IMR-90 (cell line): ENCODE measurements around the gene PIPOX. TPM values are rescaled to one million over a fixed set of nuclear protein-coding genes. Genes with fewer than 3 reads are reported as not detected.

Source experiments
- ATAC-seq: fragments of 200-7000 bp; cut with Tn5 transposase; 2 replicates; pipeline ENCODE4 v1.9.1; 2020; ENCODE audit warnings: low read depth, mild to moderate bottlenecking, moderate library complexity
- BruUV-seq: library from RNA; stranded (reverse); fragments of 400-500 nt; replicated peaks from 2 replicates; lab custom pipeline; 2021; lab: Mats Ljungman, UMichigan
- CTCF ChIA-PET: fragments of 300-600 bp; formaldehyde crosslinking; extraction: SDS; loops from one replicate; lab custom pipeline; 2021; ENCODE audit warnings: antibody characterized with exemption; lab: Yijun Ruan, JAX
- POLR2A ChIA-PET: fragments of 300-600 bp; sonication (Branson Sonifier 250); formaldehyde crosslinking; loops from one replicate; lab custom pipeline; 2022; ENCODE audit warnings: antibody characterized with exemption; ENCODE audit not compliant: unreplicated experiment; lab: Charles Lee
- DNase-seq: peaks from one replicate; pipeline ENCODE4 v3.0.0; 2013
- H2AFZ ChIP-seq: replicated peaks from 2 replicates; pipeline ENCODE3; 2013; ENCODE audit warnings: low read length, mild to moderate bottlenecking; ENCODE audit not compliant: poor library complexity
- H2AK5ac ChIP-seq: 2 replicates; pipeline ENCODE4 v1.6.1; 2013; ENCODE audit warnings: low read depth, low read length, inconsistent platforms
- H2AK9ac ChIP-seq: replicated peaks from 2 replicates; pipeline ENCODE3; 2013; ENCODE audit warnings: mild to moderate bottlenecking, low read depth, low read length, moderate library complexity; ENCODE audit not compliant: poor library complexity
- H2BK120ac ChIP-seq: 2 replicates; pipeline ENCODE4 v1.6.1; 2013; ENCODE audit warnings: low read depth, low read length, inconsistent platforms
- H2BK15ac ChIP-seq: 3 replicates; pipeline ENCODE4 v1.6.1; 2013; ENCODE audit warnings: low read depth, low read length, inconsistent platforms
- H2BK20ac ChIP-seq: 2 replicates; pipeline ENCODE4 v1.6.1; 2013; ENCODE audit warnings: low read depth, mild to moderate bottlenecking, inconsistent platforms, low read length, moderate library complexity
- H2BK5ac ChIP-seq: 2 replicates; pipeline ENCODE4 v1.6.1; 2013; ENCODE audit warnings: mild to moderate bottlenecking, low read depth, low read length, inconsistent platforms; ENCODE audit not compliant: poor library complexity, severe bottlenecking
- H3K14ac ChIP-seq: replicated peaks from 2 replicates; pipeline ENCODE4 v1.6.1; 2013; ENCODE audit warnings: low read depth, low read length, inconsistent platforms
- H3K18ac ChIP-seq: 2 replicates; pipeline ENCODE4 v1.6.1; 2013; ENCODE audit warnings: low read depth, low read length, control low read depth
- H3K23ac ChIP-seq: 2 replicates; pipeline ENCODE4 v1.6.1; 2013; ENCODE audit warnings: low read depth, low read length, inconsistent platforms
- H3K27ac ChIP-seq: 2 replicates; pipeline ENCODE4 v1.5.1; 2013; ENCODE audit warnings: mild to moderate bottlenecking, control low read depth, low read length; ENCODE audit not compliant: insufficient read depth
- H3K27me3 ChIP-seq: 2 replicates; pipeline ENCODE4 v1.6.1; 2013; ENCODE audit warnings: low read length; ENCODE audit not compliant: control insufficient read depth, insufficient read depth
- H3K36me3 ChIP-seq: 2 replicates; pipeline ENCODE4 v1.6.1; 2013; ENCODE audit warnings: low read length, mixed read lengths; ENCODE audit not compliant: control insufficient read depth, insufficient read depth
- H3K4ac ChIP-seq: 2 replicates; pipeline ENCODE4 v1.6.1; 2013; ENCODE audit warnings: low read depth, low read length, inconsistent platforms
- H3K4me1 ChIP-seq: 2 replicates; pipeline ENCODE4 v1.6.1; 2013; ENCODE audit warnings: low read length, mixed read lengths; ENCODE audit not compliant: control insufficient read depth, insufficient read depth
- H3K4me2 ChIP-seq: 2 replicates; pipeline ENCODE4 v1.6.1; 2013; ENCODE audit warnings: low read depth, mild to moderate bottlenecking, control low read depth, low read length, moderate library complexity
- H3K4me3 ChIP-seq: 2 replicates; pipeline ENCODE4 v1.5.1; 2013; ENCODE audit warnings: low read depth, mild to moderate bottlenecking, control low read depth, low read length, moderate library complexity; ENCODE audit not compliant: insufficient read depth
- H3K56ac ChIP-seq: 2 replicates; pipeline ENCODE4 v1.6.1; 2013; ENCODE audit warnings: low read length, inconsistent platforms; ENCODE audit not compliant: insufficient read depth; ENCODE audit errors: extremely low read depth
- H3K79me1 ChIP-seq, 2 experiments: 2 replicates each; pipeline ENCODE4 v1.6.1; 2013; ENCODE audit warnings: low read length in 2 of 2, inconsistent platforms in 1 of 2, low read depth in 1 of 2
- H3K9ac ChIP-seq: 2 replicates; pipeline ENCODE4 v1.6.1; 2013; ENCODE audit warnings: low read depth, low read length, control low read depth
- H3K9me1 ChIP-seq: 2 replicates; pipeline ENCODE4 v1.6.1; 2013; ENCODE audit warnings: low read length, inconsistent platforms; ENCODE audit not compliant: insufficient read depth
- H3K9me3 ChIP-seq: 2 replicates; pipeline ENCODE4 v1.6.1; 2013; ENCODE audit warnings: low read length; ENCODE audit not compliant: control insufficient read depth, insufficient read depth
- H4K20me1 ChIP-seq: 2 replicates; pipeline ENCODE4 v1.6.1; 2013; ENCODE audit warnings: low read length, inconsistent platforms; ENCODE audit not compliant: insufficient read depth
- H4K5ac ChIP-seq: 2 replicates; pipeline ENCODE4 v1.6.1; 2013; ENCODE audit warnings: mild to moderate bottlenecking, low read depth, low read length, control low read depth
- H4K8ac ChIP-seq, 2 experiments: 2 replicates each; pipeline ENCODE4 v1.6.1; 2013; ENCODE audit warnings: low read depth in 2 of 2, low read length in 2 of 2, control low read depth in 1 of 2, inconsistent platforms in 1 of 2
- H4K91ac ChIP-seq: 2 replicates; pipeline ENCODE4 v1.6.1; 2013; ENCODE audit warnings: low read depth, low read length, inconsistent platforms; ENCODE audit not compliant: insufficient read depth
- BHLHE40 ChIP-seq: fragments of 150-350 bp; IDR thresholded peaks from 2 replicates; pipeline ENCODE4 v1.6.1; 2016; ENCODE audit warnings: mild to moderate bottlenecking, low read depth, low read length
- CEBPB ChIP-seq: IDR thresholded peaks from 2 replicates; pipeline ENCODE4 v1.6.1; 2012; ENCODE audit warnings: low read depth, low read length, improper control_type of control experiment
- CHD1 ChIP-seq: IDR thresholded peaks from 2 replicates; pipeline ENCODE4 v1.6.1; 2012; ENCODE audit warnings: low read depth, low read length, improper control_type of control experiment
- FOS ChIP-seq: fragments of 150-350 bp; IDR thresholded peaks from 2 replicates; pipeline ENCODE4 v1.6.1; 2016; ENCODE audit warnings: low read depth, low read length
- MAFK ChIP-seq: IDR thresholded peaks from 2 replicates; pipeline ENCODE4 v1.6.1; 2012; ENCODE audit warnings: low read depth, low read length, improper control_type of control experiment
- MAZ ChIP-seq: IDR thresholded peaks from 2 replicates; pipeline ENCODE4 v1.6.1; 2012; ENCODE audit warnings: low read depth, mild to moderate bottlenecking, low read length, improper control_type of control experiment, moderate library complexity, borderline replicate concordance
- MXI1 ChIP-seq: IDR thresholded peaks from 2 replicates; pipeline ENCODE4 v1.6.1; 2012; ENCODE audit warnings: low read depth, mild to moderate bottlenecking, low read length, moderate library complexity, borderline replicate concordance
- NFE2L2 ChIP-seq: fragments of 150-350 bp; IDR thresholded peaks from 2 replicates; pipeline ENCODE4 v1.6.1; 2016; ENCODE audit warnings: low read depth, mild to moderate bottlenecking, low read length
- POLR2A ChIP-seq: IDR thresholded peaks from 2 replicates; pipeline ENCODE4 v1.6.1; 2012; ENCODE audit warnings: mild to moderate bottlenecking, low read depth, low read length
- RAD21 ChIP-seq: IDR thresholded peaks from 2 replicates; pipeline ENCODE4 v1.6.1; 2012; ENCODE audit warnings: low read length, improper control_type of control experiment
- RCOR1 ChIP-seq: IDR thresholded peaks from 2 replicates; pipeline ENCODE4 v1.6.1; 2012; ENCODE audit warnings: mild to moderate bottlenecking, low read length, improper control_type of control experiment; ENCODE audit not compliant: insufficient replicate concordance
- RFX5 ChIP-seq: IDR thresholded peaks from 2 replicates; pipeline ENCODE4 v1.8.0; 2012; ENCODE audit warnings: low read depth, mild to moderate bottlenecking, low read length, moderate library complexity
- SMC3 ChIP-seq: fragments of 150-350 bp; IDR thresholded peaks from 2 replicates; pipeline ENCODE4 v1.6.1; 2016; ENCODE audit warnings: low read depth, mild to moderate bottlenecking, antibody characterized with exemption, low read length, moderate library complexity
- WGBS, 2 experiments: methylation state at CpG; one replicate each; pipeline versions ENCODE4 v1.1.5 to v1.1.7; 2013; ENCODE audit warnings: missing lambda C conversion rate in 2 of 2; ENCODE audit not compliant: insufficient read length in 1 of 2; ENCODE audit errors: extremely low coverage in 2 of 2; 5-methylcytosine and 5-hydroxymethylcytosine counted together
- dilution Hi-C: fragments of 300-500 bp; cut with HindIII; formaldehyde crosslinking; loops from one replicate; pipeline ENCODE4 v1.14.3; 2018; ENCODE audit warnings: low sequenced_read_pairs; ENCODE audit not compliant: unreplicated experiment
- in situ Hi-C: fragments of 300-500 bp; cut with MboI; formaldehyde crosslinking; loops from 3 replicates; pipeline ENCODE4 v1.14.3; 2019; ENCODE audit warnings: low sequenced_read_pairs, inconsistent platforms, mixed read lengths
- intact Hi-C: fragments of 100-400 bp; cut with micrococcal nuclease; formaldehyde crosslinking; loops from 2 replicates; pipeline ENCODE4 v1.10.0; 2022
- polyA plus RNA-seq, 3 experiments: library from polyadenylated mRNA; depleted of rRNA; stranded (reverse); fragments of >200 nt; gene quantifications; 2 replicates each; pipeline ENCODE4 v1.2.3, GENCODE V29; 2012; ENCODE audit warnings: low replicate concordance in 1 of 3
- total RNA-seq: library from RNA; depleted of rRNA; stranded (reverse); fragments of >200 nt; gene quantifications from 2 replicates; pipeline ENCODE4 v1.2.3, GENCODE V29; 2012
- TF ChIP-seq, protein P1 (sequence below): fragments of 150-350 bp; IDR thresholded peaks from 2 replicates; pipeline ENCODE4 v1.6.1; 2016; ENCODE audit warnings: low read depth, mild to moderate bottlenecking, low read length, moderate library complexity, borderline replicate concordance
- TF ChIP-seq, protein P2 (sequence below): conservative IDR thresholded peaks from 2 replicates; pipeline ENCODE4 v1.5.1; 2012; ENCODE audit warnings: mild to moderate bottlenecking, low read depth, low read length, improper control_type of control experiment
- TF ChIP-seq, protein P3 (sequence below): fragments of 150-350 bp; IDR thresholded peaks from 2 replicates; pipeline ENCODE4 v1.6.1; 2017; ENCODE audit warnings: mild to moderate bottlenecking, antibody characterized with exemption, low read length, low read depth

The PIPOX gene
- total and polyA plus RNA-seq, 2 of the 4 experiments (the other 2 are of a cell fraction), result 0.43 to 1.3 TPM

DNA sequence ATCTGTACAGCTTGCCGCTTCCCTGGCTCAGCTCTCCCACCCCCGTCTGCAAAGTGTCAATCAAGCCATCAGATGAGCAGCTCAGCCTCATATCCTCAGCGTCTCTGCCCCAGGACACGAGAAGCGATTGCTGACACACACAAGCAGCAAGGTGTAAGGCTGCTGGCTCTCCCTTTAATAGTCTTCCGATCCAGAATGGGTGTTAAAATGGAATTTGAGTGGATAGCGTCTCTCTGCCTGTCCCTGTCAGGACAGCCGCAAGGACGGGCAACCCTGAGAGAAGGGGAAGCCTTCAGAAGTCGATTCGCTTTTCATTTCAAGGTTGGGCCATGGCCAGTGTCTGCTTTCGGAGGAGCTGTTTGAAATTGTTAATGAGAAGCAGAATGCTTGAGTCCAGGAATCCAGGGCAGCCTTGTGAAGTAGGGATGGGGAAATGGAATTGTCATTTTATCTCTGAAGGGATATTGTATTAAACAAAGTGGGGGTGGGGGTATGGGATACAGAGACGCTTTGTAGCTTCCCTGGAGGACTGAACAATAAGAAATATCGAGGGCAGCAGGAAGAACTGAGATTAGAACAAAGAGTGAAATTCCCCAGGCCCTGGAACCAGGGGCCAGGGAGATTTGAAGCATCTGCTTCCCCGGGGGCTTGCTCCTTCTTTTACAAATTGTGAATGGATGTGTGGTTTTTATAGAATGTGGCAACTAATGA is 4.7 kb upstream of the PIPOX start:
- intact Hi-C loops (no loop called here), dilution Hi-C loops (no loop called here), in situ Hi-C loops (no loop called here)
- H3K56ac ChIP-seq, result no peak overlapping the region
- no peak overlapping the region for H3K4ac ChIP-seq
- H3K27me3 ChIP-seq, result peaks cover 47% of the 10 kb centered on the region
- H2BK20ac ChIP-seq, result no peak overlapping the region
- POLR2A ChIA-PET, result no interaction called here
- no peaks in the 10 kb centered on the region for H3K4me1 ChIP-seq
- BruUV-seq, result no TSS peak
- H3K9me3 ChIP-seq, result peaks cover 20% of the 10 kb centered on the region
- no peak overlapping the region for H3K27ac ChIP-seq
- H2BK120ac ChIP-seq, result no peak overlapping the region
- CTCF ChIA-PET, result interaction anchor here (0.6 kb wide), 2 partner anchors 313 to 1258 kb away, joined by 3 read pairs; no protein-coding TSS in a partner anchor
- 17% methylated on average over 7 of the region's 15 CpGs; no CpG with 5 or more reads in 1 of the 2 experiments for WGBS, 2 experiments
- DNase-seq (no peak), ATAC-seq (no peak)
- TF ChIP-seq NFE2L2 (no peak), MAZ (no peak), CHD1 (no peak), RAD21 (no peak), SMC3 (no peak), POLR2A (no peak), RFX5 (no peak), CEBPB (no peak), BHLHE40 (no peak), RCOR1 (no peak), MXI1 (no peak), MAFK (no peak), FOS (no peak)
- TF ChIP-seq, protein P1, sequence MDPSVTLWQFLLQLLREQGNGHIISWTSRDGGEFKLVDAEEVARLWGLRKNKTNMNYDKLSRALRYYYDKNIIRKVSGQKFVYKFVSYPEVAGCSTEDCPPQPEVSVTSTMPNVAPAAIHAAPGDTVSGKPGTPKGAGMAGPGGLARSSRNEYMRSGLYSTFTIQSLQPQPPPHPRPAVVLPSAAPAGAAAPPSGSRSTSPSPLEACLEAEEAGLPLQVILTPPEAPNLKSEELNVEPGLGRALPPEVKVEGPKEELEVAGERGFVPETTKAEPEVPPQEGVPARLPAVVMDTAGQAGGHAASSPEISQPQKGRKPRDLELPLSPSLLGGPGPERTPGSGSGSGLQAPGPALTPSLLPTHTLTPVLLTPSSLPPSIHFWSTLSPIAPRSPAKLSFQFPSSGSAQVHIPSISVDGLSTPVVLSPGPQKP, result no peak
- TF ChIP-seq, protein P2, sequence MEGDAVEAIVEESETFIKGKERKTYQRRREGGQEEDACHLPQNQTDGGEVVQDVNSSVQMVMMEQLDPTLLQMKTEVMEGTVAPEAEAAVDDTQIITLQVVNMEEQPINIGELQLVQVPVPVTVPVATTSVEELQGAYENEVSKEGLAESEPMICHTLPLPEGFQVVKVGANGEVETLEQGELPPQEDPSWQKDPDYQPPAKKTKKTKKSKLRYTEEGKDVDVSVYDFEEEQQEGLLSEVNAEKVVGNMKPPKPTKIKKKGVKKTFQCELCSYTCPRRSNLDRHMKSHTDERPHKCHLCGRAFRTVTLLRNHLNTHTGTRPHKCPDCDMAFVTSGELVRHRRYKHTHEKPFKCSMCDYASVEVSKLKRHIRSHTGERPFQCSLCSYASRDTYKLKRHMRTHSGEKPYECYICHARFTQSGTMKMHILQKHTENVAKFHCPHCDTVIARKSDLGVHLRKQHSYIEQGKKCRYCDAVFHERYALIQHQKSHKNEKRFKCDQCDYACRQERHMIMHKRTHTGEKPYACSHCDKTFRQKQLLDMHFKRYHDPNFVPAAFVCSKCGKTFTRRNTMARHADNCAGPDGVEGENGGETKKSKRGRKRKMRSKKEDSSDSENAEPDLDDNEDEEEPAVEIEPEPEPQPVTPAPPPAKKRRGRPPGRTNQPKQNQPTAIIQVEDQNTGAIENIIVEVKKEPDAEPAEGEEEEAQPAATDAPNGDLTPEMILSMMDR, result no peak
- TF ChIP-seq, protein P3, sequence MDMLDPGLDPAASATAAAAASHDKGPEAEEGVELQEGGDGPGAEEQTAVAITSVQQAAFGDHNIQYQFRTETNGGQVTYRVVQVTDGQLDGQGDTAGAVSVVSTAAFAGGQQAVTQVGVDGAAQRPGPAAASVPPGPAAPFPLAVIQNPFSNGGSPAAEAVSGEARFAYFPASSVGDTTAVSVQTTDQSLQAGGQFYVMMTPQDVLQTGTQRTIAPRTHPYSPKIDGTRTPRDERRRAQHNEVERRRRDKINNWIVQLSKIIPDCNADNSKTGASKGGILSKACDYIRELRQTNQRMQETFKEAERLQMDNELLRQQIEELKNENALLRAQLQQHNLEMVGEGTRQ, result no peak
- H2AK9ac ChIP-seq, result no peak overlapping the region
- H3K9me1 ChIP-seq, result no peaks in the 10 kb centered on the region
- H3K23ac ChIP-seq, result no peak overlapping the region
- no peak overlapping the region for H3K18ac ChIP-seq
- no peak overlapping the region for H2AK5ac ChIP-seq
- no peak overlapping the region for H2BK5ac ChIP-seq
- no peaks in the 10 kb centered on the region for H3K36me3 ChIP-seq
- H3K4me3 ChIP-seq, result no peak overlapping the region
- H2BK15ac ChIP-seq, result no peak overlapping the region
- no peak overlapping the region for H4K91ac ChIP-seq
- H3K14ac ChIP-seq, result no peak overlapping the region
- no peak overlapping the region for H3K9ac ChIP-seq
- H3K4me2 ChIP-seq, result no peak overlapping the region
- no peak overlapping the region for H4K5ac ChIP-seq
- no peaks in the 10 kb centered on the region for H3K79me1 ChIP-seq
- H2AFZ ChIP-seq, result no peak overlapping the region
- H4K20me1 ChIP-seq, result no peaks in the 10 kb centered on the region
- H4K8ac ChIP-seq, result no peak overlapping the region
